Measurements from ENCODE around the gene ETFDH. TPM values are rescaled to one million over a fixed set of nuclear protein-coding genes. Genes with fewer than 3 reads are reported as not detected.
"Not testable (repeated sequence)": the region's sequence is repeated elsewhere in the genome, so short reads cannot be mapped to it uniquely, and the experiment has no call there.

ETFDH gene
- total RNA-seq, 1 donor from 2014 or later = 17.0 TPM

DNA sequence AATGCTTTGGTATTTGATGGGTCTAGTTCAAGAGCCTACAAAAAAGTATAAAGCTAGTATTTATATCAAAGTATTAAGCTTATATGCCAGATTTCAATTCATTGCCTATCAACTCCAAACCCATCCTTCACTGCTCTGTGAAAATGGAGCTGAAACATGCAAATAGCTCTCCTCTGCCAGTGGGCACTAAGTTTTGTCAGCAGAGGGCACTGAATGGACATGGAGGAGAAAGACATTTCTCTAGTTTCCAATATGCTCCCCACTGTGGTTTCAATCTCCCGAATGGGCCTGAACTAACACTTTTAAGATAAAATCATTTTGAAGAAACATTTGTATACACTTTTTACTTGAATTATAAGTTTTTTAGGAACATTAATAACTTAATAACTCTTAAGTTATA lies 38.7 kb downstream of the ETFDH start:
- no peak overlapping the region for H3K4me3 ChIP-seq (ENCODE audit: insufficient read depth, low read depth, low read length)
- H3K36me3 Mint-ChIP-seq (ENCODE audit: low read depth, unreplicated experiment) = peaks cover 11% of the 10 kb centered on the region
- TF ChIP-seq EZH2 (IDR thresholded peaks at IDR 0.05; ENCODE audit: insufficient read depth, low read length) = no peak
- TF ChIP-seq CTCF (IDR thresholded peaks at IDR 0.05; ENCODE audit: insufficient read depth, low read depth, low read length) = no peak
- H3K36me3 ChIP-seq (ENCODE audit: insufficient read depth, low read length) = peaks cover 44% of the 10 kb centered on the region
- no peaks in the 10 kb centered on the region for H4K20me1 ChIP-seq (ENCODE audit: insufficient read depth, low read length)
- H3K4me1 ChIP-seq (ENCODE audit: insufficient read depth, low read length) = no peaks in the 10 kb centered on the region
- no peaks in the 10 kb centered on the region for H3K27me3 Mint-ChIP-seq (ENCODE audit: low read depth, unreplicated experiment)
- H3K79me2 ChIP-seq (ENCODE audit: insufficient read depth, low read length) = no peaks in the 10 kb centered on the region
- H3K4me3 Mint-ChIP-seq (ENCODE audit: unreplicated experiment) = no peak overlapping the region
- no peaks in the 10 kb centered on the region for H3K4me1 Mint-ChIP-seq (ENCODE audit: low read depth, unreplicated experiment)
- H2AFZ ChIP-seq (ENCODE audit: low read depth, low read length) = no peak overlapping the region
- no peak overlapping the region for H3K4me2 ChIP-seq (ENCODE audit: low read length)
- no peak overlapping the region for H3K27ac Mint-ChIP-seq (ENCODE audit: unreplicated experiment)
- no peaks in the 10 kb centered on the region for H3K9me3 Mint-ChIP-seq (ENCODE audit: unreplicated experiment)
- H3K27me3 ChIP-seq (ENCODE audit: insufficient read depth, low read length) = no peaks in the 10 kb centered on the region
- H3K27ac ChIP-seq (ENCODE audit: low read depth, low read length) = no peak overlapping the region
- no peak overlapping the region for H3K9ac ChIP-seq (ENCODE audit: low read length)
- FAIRE-seq (no peak), DNase-seq (ENCODE audit: low read depth) (peak; percentile 4)
- no peaks in the 10 kb centered on the region for H3K9me3 ChIP-seq (ENCODE audit: insufficient read depth, low read depth, low read length)

GRCh38 chr4:158712622-158713021 lies 40.5 kb downstream of the ETFDH start:
- H3K9me3 Mint-ChIP-seq (ENCODE audit: unreplicated experiment); H4K20me1 ChIP-seq (ENCODE audit: insufficient read depth, low read length); H3K79me2 ChIP-seq (ENCODE audit: insufficient read depth, low read length); H3K27me3 Mint-ChIP-seq (ENCODE audit: low read depth, unreplicated experiment); H3K4me3 ChIP-seq (ENCODE audit: insufficient read depth, low read depth, low read length); H3K4me2 ChIP-seq (ENCODE audit: low read length); H3K9ac ChIP-seq (ENCODE audit: low read length); H3K27ac Mint-ChIP-seq (ENCODE audit: unreplicated experiment); H3K4me1 ChIP-seq (ENCODE audit: insufficient read depth, low read length); H3K4me1 Mint-ChIP-seq (ENCODE audit: low read depth, unreplicated experiment); H3K4me3 Mint-ChIP-seq (ENCODE audit: unreplicated experiment); H3K9me3 ChIP-seq (ENCODE audit: insufficient read depth, low read depth, low read length); H3K27ac ChIP-seq (ENCODE audit: low read depth, low read length); FAIRE-seq; H3K27me3 ChIP-seq (ENCODE audit: insufficient read depth, low read length); DNase-seq (ENCODE audit: low read depth); H2AFZ ChIP-seq (ENCODE audit: low read depth, low read length): not testable (repeated sequence)
- peaks cover 12% of the 10 kb centered on the region for H3K36me3 Mint-ChIP-seq (ENCODE audit: low read depth, unreplicated experiment)
- peaks cover 56% of the 10 kb centered on the region for H3K36me3 ChIP-seq (ENCODE audit: insufficient read depth, low read length)

DNA sequence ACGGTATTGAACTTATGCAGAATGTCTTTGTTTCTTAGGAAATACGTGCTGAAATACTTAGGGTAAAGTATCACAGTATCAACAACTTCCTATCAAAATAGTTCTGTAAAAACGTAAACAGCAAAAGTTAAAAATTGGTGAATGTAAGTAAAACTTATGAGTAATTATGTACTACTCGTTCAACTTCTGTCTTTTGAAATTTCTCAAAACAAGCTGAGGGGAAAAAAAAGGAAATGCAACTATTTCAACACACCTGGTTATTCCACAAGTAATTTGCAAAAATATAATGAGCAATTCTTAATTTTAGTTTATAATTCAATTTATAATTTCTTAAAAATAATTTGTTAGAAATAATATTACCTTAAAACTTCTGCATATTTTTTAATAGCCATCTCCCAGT lies 42.8 kb downstream of the ETFDH start:
- H3K9ac ChIP-seq (ENCODE audit: low read length) = no peak overlapping the region
- Mint-ChIP-seq H3K4me1 (ENCODE audit: low read depth, unreplicated experiment) (no peaks in the 10 kb centered on the region), H3K36me3 (ENCODE audit: low read depth, unreplicated experiment) (peaks cover 11% of the 10 kb centered on the region), H3K27me3 (ENCODE audit: low read depth, unreplicated experiment) (no peaks in the 10 kb centered on the region), H3K4me3 (ENCODE audit: unreplicated experiment) (no peak overlapping the region), H3K9me3 (ENCODE audit: unreplicated experiment) (no peaks in the 10 kb centered on the region), H3K27ac (ENCODE audit: unreplicated experiment) (no peak overlapping the region)
- H3K27me3 ChIP-seq (ENCODE audit: insufficient read depth, low read length) = no peaks in the 10 kb centered on the region
- peaks cover 4% of the 10 kb centered on the region for H4K20me1 ChIP-seq (ENCODE audit: insufficient read depth, low read length)
- H3K27ac ChIP-seq (ENCODE audit: low read depth, low read length) = no peak overlapping the region
- no peak overlapping the region for H3K4me2 ChIP-seq (ENCODE audit: low read length)
- H3K4me1 ChIP-seq (ENCODE audit: insufficient read depth, low read length) = no peaks in the 10 kb centered on the region
- TF ChIP-seq EZH2 (IDR thresholded peaks at IDR 0.05; ENCODE audit: insufficient read depth, low read length) (no peak), CTCF (IDR thresholded peaks at IDR 0.05; ENCODE audit: insufficient read depth, low read depth, low read length) (no peak)
- H3K4me3 ChIP-seq (ENCODE audit: insufficient read depth, low read depth, low read length) = no peak overlapping the region
- H3K9me3 ChIP-seq (ENCODE audit: insufficient read depth, low read depth, low read length) = no peaks in the 10 kb centered on the region
- no peak overlapping the region for H2AFZ ChIP-seq (ENCODE audit: low read depth, low read length)
- H3K36me3 ChIP-seq (ENCODE audit: insufficient read depth, low read length) = peaks cover 59% of the 10 kb centered on the region
- no peak for FAIRE-seq
- no peak for DNase-seq (ENCODE audit: low read depth)
- peaks cover 12% of the 10 kb centered on the region for H3K79me2 ChIP-seq (ENCODE audit: insufficient read depth, low read length)
